Stimulated activated CD8-positive, alpha-beta memory T cell treated with anti-CD3 and anti-CD28 coated beads, Interleukin-15, amount 100 ng/mL, for 1 hour (primary cell): ENCODE results near the gene RASL11B.
"Not testable (repeated sequence)": the region's sequence is repeated elsewhere in the genome, so short reads cannot be mapped to it uniquely, and the experiment has no call there.

ENCODE experiments used
- DNase-seq: peaks from one replicate; pipeline ENCODE4 v3.0.0-alpha.2; 2020; ENCODE audit warnings: low read depth

Gene RASL11B, protein sequence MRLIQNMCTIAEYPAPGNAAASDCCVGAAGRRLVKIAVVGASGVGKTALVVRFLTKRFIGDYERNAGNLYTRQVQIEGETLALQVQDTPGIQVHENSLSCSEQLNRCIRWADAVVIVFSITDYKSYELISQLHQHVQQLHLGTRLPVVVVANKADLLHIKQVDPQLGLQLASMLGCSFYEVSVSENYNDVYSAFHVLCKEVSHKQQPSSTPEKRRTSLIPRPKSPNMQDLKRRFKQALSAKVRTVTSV

DNA sequence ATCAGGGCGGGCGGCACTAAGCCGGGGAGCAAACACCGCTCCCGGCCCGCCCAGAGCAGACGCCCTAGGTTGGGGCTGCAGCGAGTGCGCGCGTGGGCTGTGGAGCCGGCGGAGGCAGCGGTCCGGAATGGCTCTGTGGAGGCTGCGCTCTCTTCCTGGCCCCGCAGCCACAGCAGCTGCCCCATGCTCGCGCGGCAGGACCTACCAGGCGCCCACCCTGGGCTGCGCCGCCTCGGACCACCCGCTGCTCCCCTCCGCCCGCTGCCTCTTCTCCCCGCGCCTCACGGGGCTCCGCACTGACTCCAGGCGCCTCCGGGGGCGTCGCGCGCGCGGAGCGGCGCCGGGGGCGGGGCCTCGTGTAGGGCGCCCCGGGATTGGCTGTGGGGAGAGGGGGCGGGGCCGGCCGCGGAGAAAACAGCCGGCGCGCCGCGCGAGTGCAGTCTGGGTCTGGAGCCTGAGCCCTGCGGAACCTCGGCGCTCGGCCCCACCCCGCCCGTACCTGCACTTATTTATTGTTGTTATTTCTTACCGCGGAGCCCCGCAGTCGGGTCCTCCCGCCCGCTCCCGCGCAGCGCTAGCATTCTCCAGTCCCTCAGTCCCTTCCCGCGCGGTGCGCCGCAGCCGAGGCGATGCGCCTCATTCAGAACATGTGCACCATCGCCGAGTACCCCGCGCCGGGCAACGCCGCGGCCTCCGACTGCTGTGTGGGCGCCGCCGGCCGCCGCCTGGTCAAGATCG lies at the start of gene RASL11B:
Gene RASL11B, plus strand, starts transcription at position 439 of the 738 bp plus-strand sequence. Its CDS starts 191 bp downstream, at position 630.
- DNase-seq, result peak; percentile 59

DNA sequence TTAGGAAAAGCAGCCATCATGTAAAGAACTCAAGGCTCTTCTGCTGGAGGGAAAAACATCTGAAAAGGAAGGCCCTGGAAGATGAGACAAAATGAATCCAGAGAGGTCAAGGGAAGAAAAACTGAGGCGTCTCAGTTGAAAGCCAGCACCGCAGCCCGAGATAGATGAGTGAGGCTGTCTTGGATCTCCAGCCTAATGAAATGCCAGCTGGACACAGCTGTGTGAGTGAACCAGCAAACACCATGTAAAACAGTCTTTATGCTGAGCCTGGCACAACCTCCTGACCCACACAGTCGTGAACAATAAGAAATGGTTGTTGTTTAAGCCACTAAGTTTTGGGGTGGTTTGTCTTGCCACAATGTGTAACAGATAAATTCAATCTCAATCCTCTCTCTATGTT lies 48.6 kb upstream of the RASL11B start:
- DNase-seq, result no peak

DNA sequence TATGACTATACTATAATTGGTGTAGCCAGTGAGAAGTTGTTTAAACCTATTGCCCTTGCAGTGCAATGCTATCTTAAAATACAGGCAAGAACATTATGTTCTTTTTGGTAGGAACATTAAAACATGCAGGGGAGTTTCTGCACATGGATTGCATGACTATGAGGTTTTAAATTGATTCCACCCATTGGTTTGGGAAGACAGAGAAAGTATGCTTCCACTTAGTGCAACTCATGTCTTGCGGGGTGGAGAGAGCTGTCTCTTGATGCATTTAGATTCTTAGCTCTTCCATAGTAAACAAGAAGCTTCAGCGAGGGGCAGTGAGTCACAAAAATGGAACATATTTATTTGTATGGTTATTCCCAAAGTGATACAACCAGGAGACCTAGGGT lies 39.5 kb upstream of the RASL11B start:
- no peak for DNase-seq

DNA sequence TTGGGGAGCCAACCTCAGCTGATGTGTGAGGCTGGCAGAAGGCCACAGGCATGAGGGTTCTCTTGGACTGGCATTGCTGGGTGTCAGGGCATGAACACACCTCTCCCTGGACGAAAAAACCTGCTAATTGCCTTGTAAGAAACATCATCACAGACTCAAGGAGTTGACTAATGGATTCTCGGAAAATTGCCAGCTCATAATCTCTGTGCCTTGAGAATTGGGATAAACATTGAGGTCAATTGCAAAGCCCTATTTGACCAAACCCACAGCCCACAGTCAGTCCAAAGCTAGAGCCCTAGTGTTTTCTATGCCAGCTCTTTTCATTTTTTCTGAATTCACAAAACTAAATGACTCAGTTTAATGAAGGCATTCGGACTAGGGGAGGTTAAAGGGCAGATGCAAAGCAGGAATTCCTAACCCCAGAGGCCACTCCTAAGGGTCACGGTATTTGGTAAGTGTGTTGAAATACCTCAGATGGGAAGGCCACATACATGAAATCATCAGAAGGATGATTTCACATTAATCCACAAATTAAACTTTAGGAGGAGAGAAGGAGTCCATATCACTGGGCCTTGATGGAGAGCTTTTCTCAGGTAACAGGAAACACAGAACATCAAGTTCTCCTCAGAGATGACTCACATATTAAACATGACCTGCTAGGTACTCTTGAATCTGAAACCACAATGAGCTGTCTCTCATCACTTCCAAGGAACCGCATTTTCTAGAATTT lies 39.0 kb upstream of the RASL11B start:
- DNase-seq, result no peak

DNA sequence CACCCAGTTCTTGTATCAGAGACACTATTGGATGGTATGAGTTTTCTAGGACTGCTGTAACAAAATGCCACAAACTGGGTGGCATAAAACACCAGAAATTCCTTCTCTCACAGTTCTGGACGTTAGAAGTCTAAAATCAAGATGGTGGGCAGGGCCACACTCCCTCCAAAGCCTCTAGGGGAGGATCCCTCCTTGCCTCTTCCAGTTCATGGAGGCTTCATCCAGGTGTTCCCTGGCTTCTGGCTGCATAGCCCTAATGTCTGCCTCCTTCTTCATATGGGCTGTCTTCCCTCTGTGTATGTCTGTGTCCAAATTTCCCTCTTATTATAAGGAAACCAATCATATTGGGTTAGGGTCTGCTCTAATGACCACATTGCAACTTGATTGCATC lies 38.4 kb upstream of the RASL11B start:
- DNase-seq, result no peak

DNA sequence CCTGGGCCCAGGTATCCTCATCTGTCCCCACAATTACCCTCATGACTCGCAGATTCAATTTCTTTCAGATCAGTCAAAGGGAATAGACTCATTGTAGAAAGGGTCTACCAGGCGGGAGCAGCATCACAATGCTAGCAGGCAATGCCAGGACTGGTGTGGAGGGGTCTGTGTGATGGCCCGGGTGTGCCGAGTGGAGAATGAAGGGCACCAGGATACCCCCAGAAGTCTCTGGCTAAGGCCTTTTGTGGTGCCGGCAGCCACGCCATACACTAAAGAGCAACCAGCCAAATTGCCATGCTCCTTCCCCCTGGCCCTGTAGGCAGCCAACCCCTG lies 37.9 kb upstream of the RASL11B start:
- no peak for DNase-seq

DNA sequence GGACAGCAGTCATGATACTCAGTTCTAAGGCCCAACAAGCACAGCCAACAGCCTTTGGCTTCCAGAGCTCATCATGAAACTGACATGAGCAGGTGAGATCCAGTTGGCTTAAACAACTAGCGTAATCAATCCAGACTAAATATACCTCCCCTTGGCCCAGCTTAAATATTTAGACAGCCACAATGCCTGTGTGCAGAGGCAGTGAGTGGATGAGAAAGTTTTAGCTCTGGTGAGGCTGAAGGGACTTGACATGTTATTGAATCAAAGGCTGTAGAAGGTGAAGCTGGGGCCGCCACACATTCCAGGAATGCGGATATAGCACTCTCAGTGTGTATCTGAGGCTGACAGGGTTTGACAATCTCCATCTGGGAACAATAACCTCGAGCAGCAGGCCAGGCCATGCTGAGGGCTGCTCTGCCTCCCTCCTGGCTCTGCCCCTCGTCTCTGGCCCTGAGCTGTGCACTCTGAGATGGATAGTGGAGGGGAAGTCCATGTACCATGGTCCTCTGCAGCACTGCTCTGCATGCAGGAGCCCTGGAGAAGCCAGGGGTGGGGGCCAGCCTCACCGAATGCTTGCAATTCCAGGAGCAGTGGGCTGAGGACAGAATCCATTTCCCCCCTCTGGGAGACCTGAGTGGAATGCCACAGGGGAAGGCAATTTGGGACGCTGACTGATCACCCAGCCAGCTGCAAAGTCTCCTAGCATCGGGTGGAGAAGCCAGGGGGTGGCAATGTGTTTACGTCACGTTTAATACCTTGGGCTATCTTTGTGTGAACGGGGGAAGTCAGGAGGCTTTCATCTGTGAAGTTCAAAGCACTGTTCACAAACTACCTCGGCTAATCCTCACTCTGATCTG lies 37.3 kb upstream of the RASL11B start:
- DNase-seq, result no peak

DNA sequence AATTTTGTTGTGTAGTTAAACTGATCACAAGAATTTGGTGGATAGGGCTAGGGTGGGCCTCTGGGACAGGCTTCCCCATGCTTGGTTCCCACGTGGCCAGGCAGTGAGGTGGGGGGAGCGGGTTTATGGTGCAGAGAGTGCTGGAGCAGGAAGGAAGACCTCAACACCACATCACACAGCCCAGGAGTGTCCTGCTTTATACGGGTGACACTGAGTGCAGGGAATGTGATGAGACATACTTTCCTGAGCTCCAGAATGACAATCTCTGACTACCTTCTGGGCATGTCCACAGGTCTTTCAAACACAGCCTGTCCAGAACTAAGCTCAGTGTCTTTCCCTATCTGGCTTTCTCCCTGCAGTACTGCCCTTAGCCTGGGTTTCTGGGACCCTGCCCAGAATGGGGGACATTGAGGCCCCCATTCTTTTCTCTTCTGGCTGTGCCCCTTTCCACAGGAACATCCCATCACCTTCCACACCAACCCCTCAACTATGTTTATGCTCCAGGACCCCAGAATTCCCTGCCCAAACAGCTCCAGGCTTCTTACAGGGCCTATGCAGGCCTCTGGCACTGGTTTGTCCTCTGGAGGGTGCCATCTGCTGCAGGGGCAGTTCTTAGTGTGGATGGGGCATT lies 36.5 kb upstream of the RASL11B start:
- DNase-seq, result no peak

DNA sequence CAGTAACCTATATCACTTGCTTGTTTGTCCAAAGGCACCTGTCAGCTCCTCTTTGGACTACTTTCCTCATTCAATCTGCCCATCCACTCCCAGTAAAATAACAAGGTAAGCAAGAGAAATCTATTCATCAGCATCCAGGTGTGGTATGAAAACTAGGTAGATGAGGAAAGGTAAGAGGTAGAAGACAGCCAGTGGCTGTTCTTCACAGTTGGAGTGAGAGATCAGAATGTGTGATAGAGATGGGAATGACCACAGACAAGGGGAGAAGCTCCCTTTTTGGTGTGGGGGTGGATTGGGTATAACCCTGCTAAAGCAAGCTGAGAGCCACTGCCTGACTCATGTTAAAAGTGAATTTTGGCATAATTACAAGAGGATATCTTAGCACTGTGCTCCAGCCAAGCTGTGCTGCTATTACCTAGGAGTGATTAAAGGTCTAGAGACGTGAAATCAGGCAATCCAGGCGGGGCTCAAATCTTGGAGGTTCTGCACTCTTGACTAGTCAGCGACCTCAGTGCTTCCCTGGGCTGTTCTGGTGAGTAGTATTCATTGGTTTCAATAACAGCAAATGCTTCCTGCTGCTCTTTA lies 28.1 kb upstream of the RASL11B start:
- no peak for DNase-seq

DNA sequence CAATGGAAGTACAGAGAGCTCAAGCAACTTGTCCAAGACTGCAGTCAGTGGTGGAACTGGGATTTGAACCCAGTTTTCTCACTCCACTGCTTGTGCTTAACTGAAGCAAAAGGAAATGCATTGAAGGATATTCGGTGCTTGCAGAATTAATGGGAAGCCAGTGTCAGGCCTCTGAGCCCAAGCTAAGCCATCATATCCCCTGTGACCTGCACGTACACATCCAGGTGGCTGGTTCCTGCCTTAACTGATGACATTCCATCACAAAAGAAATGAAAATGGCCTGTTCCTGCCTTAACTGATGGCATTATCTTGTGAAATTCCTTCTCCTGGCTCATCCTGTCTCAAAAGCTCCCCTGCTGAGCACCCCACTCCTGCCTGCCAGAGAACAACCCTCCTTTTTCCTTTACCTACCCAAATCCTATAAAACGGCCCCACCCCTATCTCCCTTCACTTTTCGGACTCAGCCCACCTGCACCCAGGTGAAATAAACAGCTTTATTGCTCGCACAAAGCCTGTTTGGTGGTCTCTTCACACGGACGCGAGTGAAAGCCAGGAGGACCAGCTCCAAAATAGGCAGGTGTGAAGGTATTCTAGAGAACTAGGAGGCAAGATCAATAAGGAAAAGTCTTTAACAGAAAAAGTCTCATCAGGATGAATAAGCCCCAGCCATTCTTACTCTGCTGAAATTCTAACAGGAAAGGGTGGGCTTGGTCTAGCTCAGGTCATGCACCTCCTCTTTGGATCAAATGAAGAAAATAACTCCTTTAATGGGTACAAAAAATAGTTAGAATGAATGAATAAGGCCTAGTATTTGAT lies 27.3 kb upstream of the RASL11B start:
- not testable (repeated sequence) for DNase-seq

DNA sequence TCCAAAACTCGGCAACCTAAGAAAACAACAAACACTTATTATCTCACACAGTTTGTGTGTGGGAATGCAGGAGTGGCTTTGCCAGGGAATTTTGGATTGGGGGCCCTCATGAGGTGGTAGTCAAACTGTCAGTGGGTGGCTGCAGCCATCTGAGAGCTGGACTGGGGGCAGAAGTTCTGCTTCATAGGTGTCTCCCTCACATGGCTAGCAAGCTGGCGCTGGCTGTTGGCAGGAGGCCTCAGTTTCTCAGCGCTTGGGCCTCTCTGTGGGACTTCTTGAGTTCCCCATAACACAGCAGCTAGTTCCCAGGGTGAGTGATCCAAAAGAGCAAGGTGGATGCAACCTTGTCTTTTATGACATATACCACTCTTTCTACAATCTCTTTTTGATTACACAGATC lies 26.0 kb upstream of the RASL11B start:
- DNase-seq, result no peak

DNA sequence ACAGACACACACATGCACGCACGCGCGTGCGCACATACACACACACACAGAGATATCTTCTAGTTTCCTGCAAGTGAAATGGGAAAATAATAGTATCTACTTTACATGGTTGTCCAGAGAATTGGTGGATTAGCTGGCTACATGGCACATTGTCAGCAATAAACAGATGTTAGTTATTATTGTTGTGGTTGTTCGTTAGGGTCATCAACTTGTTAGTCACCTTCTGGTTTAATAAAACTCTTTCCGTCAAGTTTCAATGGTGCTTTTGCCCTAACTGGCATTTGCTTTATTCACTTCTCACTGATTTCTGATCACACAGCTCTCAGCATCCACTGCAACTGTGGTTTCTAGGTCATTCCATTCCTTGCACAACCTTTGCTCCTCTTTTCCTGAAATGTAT lies 25.4 kb upstream of the RASL11B start:
- DNase-seq, result no peak

DNA sequence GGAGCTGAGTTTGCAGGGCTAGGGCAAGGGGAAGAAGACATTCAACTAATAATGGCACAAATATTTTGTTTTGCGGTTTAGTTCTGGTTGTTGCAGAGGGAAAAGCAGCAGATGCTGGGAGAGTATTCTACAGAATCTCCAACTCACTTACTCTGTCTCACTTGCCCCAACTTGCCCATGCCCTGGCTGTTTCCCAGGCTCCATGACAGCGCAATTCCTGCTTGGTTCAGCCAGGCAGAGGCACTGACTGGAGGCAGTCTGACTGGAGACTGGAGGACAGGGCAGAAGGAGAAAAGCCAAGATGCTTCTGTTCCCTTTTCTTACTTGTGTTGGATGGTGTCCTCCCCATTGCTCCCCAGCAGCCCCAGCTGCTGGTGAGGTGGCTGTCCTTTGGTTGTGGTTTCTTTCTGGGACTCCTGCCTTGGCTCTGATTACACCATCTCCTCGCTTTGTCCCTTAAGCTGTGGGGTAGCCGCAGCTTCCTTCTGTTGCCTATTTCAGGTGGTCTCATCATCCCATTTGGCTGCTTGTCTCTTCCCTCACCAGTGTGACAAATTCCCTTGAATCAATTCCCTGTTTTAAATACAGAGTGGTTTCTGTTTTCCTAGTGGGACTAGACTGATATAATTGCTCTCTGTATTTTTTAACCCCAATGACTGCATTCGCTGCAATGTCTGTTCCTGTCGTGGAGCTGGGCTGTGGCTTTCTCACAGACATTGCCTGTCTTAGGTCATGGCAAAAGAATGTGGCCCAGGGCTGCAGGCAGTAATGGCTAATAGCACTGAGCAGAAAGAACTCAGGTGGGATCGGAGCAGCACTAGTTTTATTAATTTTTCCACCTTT lies 24.2 kb upstream of the RASL11B start:
- DNase-seq, result no peak

DNA sequence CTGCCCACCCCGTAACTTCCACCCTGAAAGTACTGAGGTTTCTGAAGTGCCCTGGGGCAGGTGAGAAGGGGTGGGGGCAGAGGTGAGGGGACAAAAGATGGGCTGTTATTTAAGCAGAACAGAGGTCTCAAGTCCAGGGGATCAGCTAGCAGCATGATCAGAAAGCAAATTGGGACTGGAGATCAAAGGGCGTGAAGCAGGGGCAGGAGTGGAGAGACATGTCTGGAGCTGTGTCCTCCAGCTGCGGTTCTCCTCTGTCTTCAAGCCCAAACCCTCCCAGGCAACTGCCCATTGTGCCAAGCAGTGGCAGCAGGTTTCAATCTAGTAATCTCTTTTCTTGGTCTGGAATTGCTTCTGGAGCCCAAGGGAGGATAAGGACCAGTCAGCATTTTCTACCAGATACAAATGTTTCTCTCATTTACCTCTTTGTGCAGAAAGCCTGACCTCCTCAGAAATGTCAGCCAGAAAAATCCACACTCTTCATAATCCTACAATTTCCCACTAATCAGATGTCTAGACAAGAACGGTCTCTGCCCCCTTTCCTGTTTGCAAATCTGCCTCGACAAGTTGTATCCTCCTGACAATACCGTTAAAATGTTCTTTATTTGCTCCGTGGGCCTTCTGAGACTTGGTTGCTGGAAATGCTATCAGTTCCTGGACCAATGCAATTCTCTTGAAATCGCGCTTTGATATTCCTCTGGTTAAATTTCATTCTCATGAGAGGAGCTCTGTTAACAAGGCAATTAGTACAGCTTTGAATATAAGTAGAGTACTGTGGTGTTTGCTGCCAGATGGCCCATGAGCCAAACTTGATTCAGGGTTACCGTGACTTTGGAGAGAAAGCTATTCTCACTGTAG lies 23.2 kb upstream of the RASL11B start:
- no peak for DNase-seq

DNA sequence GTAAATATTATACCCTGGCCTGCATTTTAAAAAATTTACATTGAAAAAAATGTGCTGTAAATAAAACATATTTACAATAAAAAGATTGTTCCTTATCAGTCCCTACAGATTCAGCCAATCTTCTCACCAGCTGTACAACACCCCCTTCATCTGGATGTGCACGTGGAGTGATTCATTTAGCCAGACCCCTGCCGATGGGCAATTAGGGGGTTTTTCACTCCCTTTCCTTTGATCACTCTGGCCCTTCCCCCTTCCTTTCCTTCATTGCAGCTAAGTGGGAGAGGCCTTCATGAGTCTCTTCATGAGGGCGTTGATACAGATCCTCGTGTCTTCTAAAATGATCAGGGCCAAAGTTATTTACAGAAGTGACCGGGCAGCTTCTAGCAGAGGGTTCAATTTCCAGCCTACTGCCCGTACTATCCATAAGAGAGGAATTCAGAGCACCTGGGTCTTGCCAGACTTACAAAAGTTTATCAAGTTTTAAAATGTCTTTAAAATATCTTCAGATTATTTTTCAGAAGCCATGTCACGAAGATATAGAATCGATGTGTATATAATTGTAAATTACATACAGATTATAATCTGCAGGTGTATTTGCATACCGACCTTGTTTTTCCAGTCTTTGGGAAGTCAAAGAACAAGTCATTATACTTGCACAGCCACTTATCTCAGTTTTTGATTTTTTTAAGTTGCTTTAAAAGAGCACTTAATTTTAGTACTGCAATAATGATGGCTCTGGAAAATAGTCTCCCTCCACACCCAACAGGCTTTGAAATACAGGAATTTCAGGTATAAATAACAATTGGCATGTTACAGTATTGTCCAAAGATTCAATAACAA lies 21.4 kb upstream of the RASL11B start:
- DNase-seq, result no peak

DNA sequence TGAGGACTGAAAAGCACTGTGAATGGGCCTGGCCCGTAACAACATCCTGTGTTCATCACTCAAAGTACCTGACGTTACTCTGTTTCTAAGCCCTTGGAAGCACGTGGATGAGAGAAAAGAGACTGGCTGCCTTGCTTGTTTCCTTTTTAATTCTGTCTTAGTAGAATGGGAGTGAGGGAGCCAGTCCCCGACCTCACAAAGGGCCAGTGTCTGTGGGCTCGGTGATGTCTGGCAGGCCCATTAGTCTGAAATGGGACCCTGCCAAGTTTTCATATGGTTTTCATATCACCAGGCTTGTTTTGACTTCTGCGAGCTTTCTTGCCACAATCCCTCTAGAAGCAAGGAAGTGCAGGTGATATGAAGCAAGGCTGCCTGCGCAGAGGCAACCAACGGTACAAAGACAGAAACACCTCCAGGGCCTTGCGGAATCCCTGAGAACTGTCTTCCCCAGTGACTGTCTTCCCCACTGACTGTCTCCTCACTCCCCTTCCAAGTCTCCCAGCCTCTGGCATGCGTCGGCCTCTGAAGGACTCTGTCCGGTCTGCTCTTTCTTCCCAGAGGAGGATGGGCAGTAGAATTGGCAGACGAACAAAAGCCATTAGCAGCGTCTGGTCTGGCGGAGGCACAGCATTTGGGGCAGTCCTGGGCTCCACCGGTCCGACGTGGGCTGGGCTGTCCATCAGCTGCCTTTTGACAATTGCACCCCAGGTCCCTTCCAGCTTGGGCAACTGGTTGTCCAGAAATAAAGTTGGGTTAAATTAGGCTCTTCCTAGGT lies 20.2 kb upstream of the RASL11B start:
- no peak for DNase-seq

DNA sequence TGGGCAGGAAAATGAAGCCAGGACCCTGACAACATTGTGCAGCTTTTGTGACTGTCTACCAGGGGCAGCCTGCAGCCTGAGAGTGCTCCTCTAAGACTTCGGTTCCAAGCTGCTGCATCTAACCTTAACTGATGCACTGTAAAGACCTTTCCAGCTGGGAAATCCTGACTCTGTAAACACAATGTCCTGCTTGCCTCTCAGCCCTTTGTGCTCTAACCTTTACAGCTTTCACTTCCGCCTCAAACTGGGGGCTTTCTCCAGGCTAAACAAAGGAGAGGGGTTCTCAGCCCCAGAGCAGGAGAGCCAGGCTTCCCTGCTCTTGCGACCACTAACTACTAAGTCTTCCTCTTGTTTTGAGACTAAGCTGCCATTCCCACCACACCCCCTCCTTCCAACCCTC lies 19.3 kb upstream of the RASL11B start:
- DNase-seq, result no peak
